Measurements from ENCODE around the gene LRRC3B.

The LRRC3B gene

GRCh38 chr3:26614006-26614685 is 8.4 kb upstream of the LRRC3B start:
- DNase-seq, result no peak
- no peak for TF ChIP-seq CTCF (IDR thresholded peaks at IDR 0.05; ENCODE audit: low read depth, low read length, missing control alignments)
- no peaks in the 10 kb centered on the region for H3K36me3 ChIP-seq (replicated peaks)
- no peak overlapping the region for H3K4me3 ChIP-seq (ENCODE audit: low read depth, low read length)
- in situ Hi-C loops (cut with HindIII; ENCODE audit: low pct_ligation_motif_present, low sequenced_read_pairs), result no loop called here
- H3K27ac ChIP-seq, result no peak overlapping the region
- H3K27me3 ChIP-seq (replicated peaks), result no peaks in the 10 kb centered on the region

GRCh38 chr3:26621176-26621575 is 1.4 kb upstream of the LRRC3B start:
- no peaks in the 10 kb centered on the region for H3K36me3 ChIP-seq (replicated peaks)
- peaks cover 22% of the 10 kb centered on the region for H3K27me3 ChIP-seq (replicated peaks)
- in situ Hi-C loops (cut with HindIII; ENCODE audit: low pct_ligation_motif_present, low sequenced_read_pairs), result no loop called here
- no peak for DNase-seq
- H3K4me3 ChIP-seq (ENCODE audit: low read depth, low read length), result no peak overlapping the region
- H3K27ac ChIP-seq, result no peak overlapping the region
- TF ChIP-seq CTCF (IDR thresholded peaks at IDR 0.05; ENCODE audit: low read depth, low read length, missing control alignments), result no peak

GRCh38 chr3:26621906-26622620 is 509 bp upstream of the LRRC3B start:
- H3K27me3 ChIP-seq (replicated peaks), result peaks cover 22% of the 10 kb centered on the region
- no peak overlapping the region for H3K27ac ChIP-seq
- no peaks in the 10 kb centered on the region for H3K36me3 ChIP-seq (replicated peaks)
- in situ Hi-C loops (cut with HindIII; ENCODE audit: low pct_ligation_motif_present, low sequenced_read_pairs), result no loop called here
- TF ChIP-seq CTCF (IDR thresholded peaks at IDR 0.05; ENCODE audit: low read depth, low read length, missing control alignments), result no peak
- H3K4me3 ChIP-seq (ENCODE audit: low read depth, low read length), result no peak overlapping the region
- DNase-seq, result no peak

GRCh38 chr3:26623419-26624208 is 1.0 kb downstream of the LRRC3B start:
- H3K36me3 ChIP-seq (replicated peaks), result no peaks in the 10 kb centered on the region
- no peak for DNase-seq
- H3K4me3 ChIP-seq (ENCODE audit: low read depth, low read length), result no peak overlapping the region
- no peak overlapping the region for H3K27ac ChIP-seq
- in situ Hi-C loops (cut with HindIII; ENCODE audit: low pct_ligation_motif_present, low sequenced_read_pairs), result no loop called here
- no peak for TF ChIP-seq CTCF (IDR thresholded peaks at IDR 0.05; ENCODE audit: low read depth, low read length, missing control alignments)
- H3K27me3 ChIP-seq (replicated peaks), result peaks cover 22% of the 10 kb centered on the region

GRCh38 chr3:26624209-26624765 is 1.7 kb downstream of the LRRC3B start:
- no peak for DNase-seq
- H3K4me3 ChIP-seq (ENCODE audit: low read depth, low read length), result no peak overlapping the region

More at GRCh38 chr3:26624209-26624765, 1.7 kb downstream of the LRRC3B start:
- in situ Hi-C loops (cut with HindIII; ENCODE audit: low pct_ligation_motif_present, low sequenced_read_pairs), result no loop called here
- Histone ChIP-seq H3K27ac (no peak overlapping the region), H3K36me3 (replicated peaks) (no peaks in the 10 kb centered on the region), H3K27me3 (replicated peaks) (peaks cover 22% of the 10 kb centered on the region)
- no peak for TF ChIP-seq CTCF (IDR thresholded peaks at IDR 0.05; ENCODE audit: low read depth, low read length, missing control alignments)

All from brain microvascular endothelial cell (primary cell).